Renal cortical epithelial cell (primary cell): ENCODE measurements around the gene OVOL2. TPM values are rescaled to one million over a fixed set of nuclear protein-coding genes. Genes with fewer than 3 reads are reported as not detected.
A peak's percentile ranks its signal among the peaks of the same experiment; 100 is the strongest.
"Not testable (repeated sequence)": the region's sequence is repeated elsewhere in the genome, so short reads cannot be mapped to it uniquely, and the experiment has no call there.

ENCODE experiments used
- DNase-seq: peaks from one replicate; pipeline ENCODE4 v3.0.0-alpha.2; 2011; ENCODE audit warnings: low read depth
- total RNA-seq: library from RNA; depleted of rRNA; stranded (reverse); fragments of >200 nt; gene quantifications from 2 replicates; pipeline ENCODE4 v1.2.3, GENCODE V29; 2014

OVOL2 gene
- 0.15 and 2.1 TPM in 2 replicates for total RNA-seq

- DNase-seq: peak; percentile 35
Measured at GRCh38 chr20:18057101-18057993, at the start of gene OVOL2. Gene OVOL2, minus strand, starts transcription at chr20:18057916. Its CDS starts 282 bp downstream, at chr20:18057634.

- DNase-seq: no peak
Measured at GRCh38 chr20:18103497-18103896, 45.8 kb upstream of the OVOL2 start.

- no peak for DNase-seq
Measured at GRCh38 chr20:18101125-18101810, 43.6 kb upstream of the OVOL2 start.

GRCh38 chr20:18100569-18100968 lies 42.9 kb upstream of the OVOL2 start:
- not testable (repeated sequence) for DNase-seq

GRCh38 chr20:18094191-18094590 lies 36.5 kb upstream of the OVOL2 start:
- no peak for DNase-seq

- DNase-seq: no peak
Measured at GRCh38 chr20:18093388-18093787, 35.7 kb upstream of the OVOL2 start.

- no peak for DNase-seq
Measured at GRCh38 chr20:18092890-18093289, 35.2 kb upstream of the OVOL2 start.

- no peak for DNase-seq
Measured at GRCh38 chr20:18091623-18092022, 33.9 kb upstream of the OVOL2 start.

GRCh38 chr20:18090477-18090876 lies 32.8 kb upstream of the OVOL2 start:
- no peak for DNase-seq

GRCh38 chr20:18090044-18090443 lies 32.3 kb upstream of the OVOL2 start:
- no peak for DNase-seq

- DNase-seq: not testable (repeated sequence)
Measured at GRCh38 chr20:18088841-18089240, 31.1 kb upstream of the OVOL2 start.

- not testable (repeated sequence) for DNase-seq
Measured at GRCh38 chr20:18088298-18088697, 30.6 kb upstream of the OVOL2 start.

- DNase-seq: no peak
Measured at GRCh38 chr20:18087054-18087453, 29.3 kb upstream of the OVOL2 start.

- not testable (repeated sequence) for DNase-seq
Measured at GRCh38 chr20:18080836-18081235, 23.1 kb upstream of the OVOL2 start.

GRCh38 chr20:18079756-18080353 lies 22.1 kb upstream of the OVOL2 start:
- DNase-seq: no peak

- no peak for DNase-seq
Measured at GRCh38 chr20:18077157-18077556, 19.4 kb upstream of the OVOL2 start.

- DNase-seq: no peak
Measured at GRCh38 chr20:18072532-18072931, 14.8 kb upstream of the OVOL2 start.

- DNase-seq: no peak
Measured at GRCh38 chr20:18066421-18067333, 9.0 kb upstream of the OVOL2 start.

- DNase-seq: no peak
Measured at GRCh38 chr20:18063676-18064075, 6.0 kb upstream of the OVOL2 start.

- no peak for DNase-seq
Measured at GRCh38 chr20:18059603-18060002, 1.9 kb upstream of the OVOL2 start.

- DNase-seq: no peak
Measured at GRCh38 chr20:18058661-18059467, 1.1 kb upstream of the OVOL2 start.
